Gastrocnemius medialis (tissue), 4 donors: ENCODE measurements around the gene ARL11.

Experiments
- CTCF ChIP-seq, 5 experiments: fragments of 450-650 bp in 3 of 5; fragments of 200-600 bp in 2 of 5; sonication (generic) in 2 of 5; IDR thresholded peaks in 4 of 5; conservative IDR thresholded peaks in 1 of 5; 1 replicate in 4 of 5; 2 replicates in 1 of 5; pipeline ENCODE4 v1.5.1; 2016 to 2019; ENCODE audit warnings: antibody characterized with exemption in 5 of 5, mild to moderate bottlenecking in 3 of 5, moderate library complexity in 3 of 5
- POLR2A ChIP-seq, 2 donors: fragments of 450-650 bp; IDR thresholded peaks; one replicate each; pipeline ENCODE4 v1.6.1; 2017; ENCODE audit warnings: antibody characterized with exemption in 2 of 2, mild to moderate bottlenecking in 2 of 2, moderate library complexity in 2 of 2

DNA sequence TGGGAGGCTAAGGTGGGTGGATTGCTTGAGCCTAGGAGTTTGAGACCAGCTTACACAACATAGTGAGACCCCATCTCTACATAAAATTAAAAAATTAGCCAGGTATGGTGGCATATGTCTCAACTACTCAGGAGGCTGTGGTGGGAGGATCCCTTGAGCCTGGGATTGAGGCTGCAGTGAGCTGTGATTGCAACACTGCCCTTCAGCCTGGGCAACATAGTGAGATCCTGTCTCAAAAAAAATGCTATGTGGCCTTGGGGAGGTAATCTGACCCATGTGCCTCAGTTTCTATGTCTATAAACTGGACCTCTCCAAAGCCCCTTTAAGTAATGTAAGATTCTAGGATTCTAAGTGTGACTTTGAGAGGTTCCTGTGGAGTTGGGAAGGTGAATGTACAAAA lies 25.2 kb downstream of the ARL11 start:
- TF ChIP-seq CTCF (IDR thresholded peaks at IDR 0.05 in 4 of 5, conservative IDR thresholded peaks at IDR 0.05 in 1 of 5) = no peak
- TF ChIP-seq POLR2A (IDR thresholded peaks at IDR 0.05) = no peak
